GM21528 (cell line): Measurements from ENCODE around the gene GFRA4.

Experiments
- ATAC-seq: cut with Tn5 transposase; IDR thresholded peaks from one replicate; pipeline ENCODE4 v1.9.1; 2021; ENCODE audit warnings: mild to moderate bottlenecking, moderate library complexity; ENCODE audit not compliant: unreplicated experiment, low FRiP score

Gene GFRA4

DNA sequence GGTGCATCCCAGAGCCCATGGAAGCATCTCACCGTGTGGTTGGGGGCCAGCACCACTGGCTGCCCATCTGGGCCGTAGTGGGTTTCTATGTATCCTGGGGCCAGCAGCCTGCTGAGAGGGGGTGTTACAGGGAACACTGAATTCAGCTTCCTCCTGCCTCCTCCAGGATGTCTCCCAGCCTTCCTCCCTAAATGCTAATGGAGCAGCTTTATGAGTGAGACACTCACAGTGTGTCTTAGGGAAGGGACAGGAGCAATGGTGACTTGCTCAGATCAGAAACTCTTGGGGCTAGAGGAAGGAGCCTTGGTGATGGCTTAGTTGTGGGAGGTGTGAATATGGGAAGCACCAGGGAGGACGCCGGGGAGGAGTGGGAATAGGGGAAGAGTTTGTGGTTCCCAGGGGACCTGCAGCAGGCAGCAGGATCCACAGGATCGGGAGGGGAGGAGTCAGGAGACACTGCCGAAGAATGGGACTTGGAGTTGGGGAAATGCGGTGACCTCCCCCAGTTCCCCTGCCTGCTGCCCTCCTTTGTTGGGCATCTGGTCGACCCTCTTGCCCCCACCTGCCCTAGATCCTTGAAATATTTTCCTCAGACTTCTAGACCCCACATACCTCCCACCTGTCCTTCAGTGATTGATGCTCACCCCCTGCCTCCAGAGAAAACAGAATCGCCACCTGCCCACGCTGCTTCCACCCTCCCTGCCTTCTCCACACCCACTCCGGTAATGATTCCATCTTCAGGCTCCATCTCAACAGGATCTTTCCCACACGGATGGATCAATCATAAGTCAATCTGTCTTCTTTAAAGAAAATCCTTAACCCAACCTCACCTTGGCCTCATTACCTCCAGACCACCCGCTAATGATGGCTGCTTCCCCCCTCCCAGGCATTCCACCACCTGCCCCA, 12.0 kb upstream of the GFRA4 start:
- ATAC-seq = no peak

DNA sequence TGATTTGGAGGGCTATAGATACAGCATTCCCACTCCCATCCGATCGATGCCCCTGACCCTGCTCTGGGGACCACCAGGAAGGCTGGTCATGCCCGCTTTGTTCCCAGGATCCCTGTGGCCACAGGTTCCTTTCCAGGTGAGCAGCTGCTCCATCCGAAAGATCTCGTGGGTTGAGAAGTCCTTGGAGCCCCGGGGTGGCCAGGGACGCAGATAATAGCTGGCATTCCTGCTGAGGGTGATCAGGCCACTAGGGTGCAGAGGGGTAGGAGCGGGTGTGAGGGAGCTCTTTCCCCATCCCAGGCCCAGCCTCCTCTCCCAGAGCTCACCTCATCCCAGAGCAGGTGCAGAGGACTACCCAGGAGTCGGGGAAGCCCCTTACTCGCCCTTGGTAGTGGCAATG, 11.2 kb upstream of the GFRA4 start:
- no peak for ATAC-seq

DNA sequence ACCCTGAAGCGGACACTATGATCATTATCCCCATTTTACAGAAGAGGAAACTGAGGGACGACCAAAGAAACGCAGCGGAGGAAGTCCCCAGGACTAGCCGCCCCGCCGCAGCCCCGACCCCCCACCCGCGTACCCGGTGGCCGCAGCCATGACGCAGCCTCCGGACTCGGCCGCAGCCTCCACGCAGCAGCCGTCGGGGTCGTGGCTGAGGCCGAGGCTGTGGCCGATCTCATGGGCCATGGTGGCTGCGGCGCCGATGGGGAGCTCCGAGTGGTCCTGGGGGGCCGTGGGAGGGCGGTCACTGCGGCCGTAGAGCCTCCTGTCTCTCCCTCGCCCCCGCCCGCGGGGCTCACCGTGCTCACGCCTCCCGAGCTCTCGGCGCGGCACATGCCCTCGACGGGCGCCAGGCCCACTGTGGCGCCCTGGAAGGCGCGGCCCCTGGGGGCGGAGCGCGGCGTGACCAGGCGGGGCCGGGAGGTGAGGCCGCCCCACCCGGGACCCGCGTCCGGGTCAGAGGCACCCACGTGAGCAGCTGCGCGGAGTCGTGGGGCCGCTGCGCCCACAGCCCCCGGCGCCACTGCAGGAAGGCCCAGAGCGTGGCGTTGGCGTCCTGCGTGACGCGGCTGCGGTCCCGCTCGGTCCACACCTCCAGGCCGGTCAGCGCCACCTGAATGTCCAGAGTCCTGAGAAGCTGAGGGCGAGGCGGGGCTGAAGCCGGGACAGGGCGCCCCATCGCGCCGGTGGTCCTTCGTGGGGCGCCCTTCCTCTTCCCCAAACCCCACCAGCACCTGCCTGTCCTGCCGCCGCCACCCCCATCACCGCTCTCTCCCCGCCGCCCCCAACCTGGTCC, 10.2 kb upstream of the GFRA4 start:
- ATAC-seq = no peak

DNA sequence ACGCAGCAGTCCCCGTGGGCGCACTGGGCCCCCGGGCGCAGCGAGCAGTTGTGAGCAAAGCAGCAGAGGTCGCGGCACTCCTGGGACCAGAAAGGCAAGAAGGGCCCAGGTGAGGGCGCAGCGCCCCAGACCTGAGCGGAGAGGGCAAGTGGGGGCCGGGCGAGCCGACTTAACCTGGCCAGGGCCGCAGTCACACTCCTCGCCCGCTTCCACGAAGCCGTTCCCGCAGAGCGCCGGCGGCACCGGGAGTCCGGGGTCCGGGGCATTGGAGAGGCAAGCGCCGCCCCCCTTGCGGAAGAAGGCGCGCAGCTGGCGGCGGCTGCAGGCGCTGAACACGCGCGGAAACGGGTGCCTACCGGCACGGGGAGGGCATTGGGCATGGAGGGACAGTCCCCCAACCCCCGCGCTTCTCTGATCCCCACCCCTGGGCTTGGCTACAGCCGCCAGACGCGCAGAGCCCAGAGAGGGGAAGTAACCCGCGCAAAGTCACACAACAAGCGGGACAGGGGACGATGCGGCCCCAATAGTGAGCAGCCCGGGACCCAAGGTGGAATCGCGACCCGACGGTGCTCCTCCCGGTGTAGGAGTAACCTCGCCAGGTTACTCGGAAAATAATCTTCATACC, 9.5 kb upstream of the GFRA4 start:
- ATAC-seq = no peak

DNA sequence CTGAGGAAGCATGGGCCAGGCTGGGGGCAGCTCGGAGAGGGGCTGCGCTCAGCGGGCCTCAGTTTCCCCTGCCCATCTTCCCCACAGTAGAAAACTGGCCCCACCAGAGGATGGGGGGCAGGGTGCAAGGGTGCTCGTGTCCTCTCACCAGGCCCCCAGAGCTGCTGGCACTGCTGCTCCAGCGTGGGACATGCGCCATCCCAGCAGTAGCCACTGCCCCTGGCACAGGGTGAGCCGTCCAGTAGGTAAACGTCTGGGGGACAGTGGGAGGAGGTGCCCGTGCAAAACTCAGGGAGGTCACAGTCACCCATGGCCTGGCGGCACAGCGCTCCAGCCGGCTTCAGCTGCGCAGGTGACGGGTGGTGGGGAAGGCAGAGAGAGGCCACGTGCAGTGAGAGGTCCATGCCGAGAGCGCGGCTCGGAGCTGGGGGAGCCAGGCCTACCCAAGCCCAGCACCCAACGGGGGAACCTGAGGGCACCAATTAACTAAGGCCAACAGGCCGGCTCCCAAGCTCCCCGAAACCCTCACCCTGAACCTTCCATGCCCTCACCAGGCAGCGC, 8.9 kb upstream of the GFRA4 start:
- no peak for ATAC-seq

DNA sequence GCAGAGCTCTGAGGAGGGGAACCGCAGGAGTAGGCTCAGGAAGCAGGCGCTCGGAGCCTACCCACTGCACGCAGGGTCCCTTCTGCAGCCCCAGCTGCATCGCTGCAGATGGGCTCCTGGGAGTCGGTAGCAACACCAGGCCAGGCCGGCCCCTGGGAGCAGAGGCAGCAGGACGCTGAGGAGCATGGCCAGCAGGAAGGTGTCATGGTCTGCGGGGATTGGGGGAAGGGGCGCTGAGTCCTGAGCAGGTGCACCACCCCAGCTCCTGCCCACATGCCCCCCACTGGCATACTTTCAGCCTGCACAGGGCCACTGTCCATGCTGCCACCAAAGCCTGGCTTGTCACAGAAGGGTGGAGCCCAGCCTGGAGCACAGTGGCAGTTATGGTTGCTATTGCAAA, 7.7 kb upstream of the GFRA4 start:
- no peak for ATAC-seq

DNA sequence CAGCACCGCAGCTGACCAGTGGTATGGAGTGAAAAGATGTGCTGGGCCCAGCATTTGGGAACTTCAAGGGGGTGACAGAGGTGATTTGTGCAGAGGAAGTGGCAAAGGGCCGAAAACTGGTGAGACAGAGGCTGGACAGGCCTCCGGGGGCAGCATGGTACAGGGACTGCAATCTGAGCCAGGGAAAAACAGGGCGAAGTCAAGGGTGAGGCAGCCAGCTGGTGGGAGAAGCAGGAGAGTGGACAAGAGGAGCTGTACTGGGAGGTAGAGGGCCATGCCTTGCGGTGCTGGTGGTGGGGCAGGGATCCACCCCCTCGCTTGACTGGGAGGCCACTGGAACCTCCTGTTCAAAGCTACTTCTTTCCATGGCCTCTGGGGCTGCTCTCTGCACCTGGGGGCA, 7.3 kb upstream of the GFRA4 start:
- no peak for ATAC-seq

DNA sequence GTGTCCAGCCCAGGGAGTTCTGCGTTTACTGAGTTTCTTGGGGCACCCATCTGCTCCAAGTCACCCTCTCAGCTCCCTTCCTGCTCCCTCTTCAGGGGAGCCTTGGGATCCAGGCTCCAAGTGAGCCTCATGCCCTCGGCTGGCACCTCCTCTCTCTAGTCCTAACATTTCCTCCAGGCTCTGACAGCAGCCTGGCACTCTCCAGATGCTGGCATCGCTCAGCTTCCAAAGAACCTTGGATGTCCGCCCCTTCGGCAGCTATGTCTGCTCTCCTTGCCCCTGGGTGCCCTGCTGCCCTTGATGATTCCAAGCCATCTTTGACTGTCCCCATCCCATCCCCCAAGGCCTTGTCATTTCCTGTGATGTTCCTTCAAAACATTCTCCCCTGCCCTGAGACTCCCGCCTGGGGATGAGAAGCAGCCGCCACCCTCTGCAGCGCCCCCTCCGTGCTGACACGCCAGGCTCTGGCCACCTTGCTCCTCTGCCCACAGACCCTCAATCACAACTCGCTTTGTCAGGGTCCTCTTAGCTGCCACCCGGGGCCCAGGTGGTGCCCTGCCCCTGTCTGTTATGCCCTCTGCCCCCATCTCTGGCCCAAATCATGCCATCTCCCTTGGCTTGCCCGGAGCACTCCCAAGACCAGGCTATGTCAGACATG, 6.6 kb upstream of the GFRA4 start:
- ATAC-seq = no peak

DNA sequence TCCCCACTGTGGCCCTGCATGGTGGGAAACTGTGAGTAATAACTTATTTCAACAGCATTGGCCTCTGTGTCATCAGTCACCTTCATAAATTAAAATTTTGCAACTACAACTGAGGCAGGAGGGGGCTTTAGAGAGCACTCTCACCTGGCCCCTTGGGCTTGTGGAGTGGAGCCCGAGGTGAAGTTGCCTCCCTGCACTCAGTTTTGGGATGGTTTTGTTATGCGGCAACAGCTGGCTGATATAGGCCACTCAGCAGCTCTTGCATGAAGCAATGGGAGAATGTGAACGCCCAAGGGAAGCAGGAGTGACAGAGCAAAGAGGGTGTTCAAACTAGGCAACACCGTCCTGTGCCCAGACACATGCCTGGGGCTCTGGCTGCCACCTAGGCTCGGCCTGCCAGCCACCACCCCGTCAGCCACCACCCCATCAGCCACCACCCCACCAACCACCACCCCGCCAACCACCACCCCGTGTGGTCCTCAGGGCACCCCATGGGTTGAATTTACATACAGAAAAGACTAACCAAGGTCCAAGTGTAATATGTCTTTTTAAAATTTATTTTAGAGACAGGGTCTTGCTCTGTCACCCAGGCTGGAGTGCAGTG, 4.3 kb upstream of the GFRA4 start:
- ATAC-seq = no peak

DNA sequence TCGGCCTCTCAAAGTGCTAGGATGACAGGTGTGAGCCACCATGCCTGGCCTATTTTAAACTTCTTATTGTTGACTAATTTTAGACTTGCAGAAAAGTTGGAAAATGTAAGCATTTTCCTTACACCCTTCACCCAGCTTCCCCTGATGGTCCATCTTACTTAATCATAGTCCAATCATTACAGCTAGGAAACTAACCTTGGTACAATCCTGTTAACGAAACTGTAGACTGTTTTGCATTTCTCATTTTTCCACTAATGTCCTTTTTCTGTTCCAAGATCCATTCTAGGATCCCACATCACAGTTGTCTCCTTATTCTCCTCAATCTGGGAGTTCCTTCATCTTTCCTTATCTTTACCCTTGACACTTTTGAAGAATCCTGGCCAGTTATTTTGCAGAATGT, 659 bp upstream of the GFRA4 start:
- ATAC-seq = no peak

DNA sequence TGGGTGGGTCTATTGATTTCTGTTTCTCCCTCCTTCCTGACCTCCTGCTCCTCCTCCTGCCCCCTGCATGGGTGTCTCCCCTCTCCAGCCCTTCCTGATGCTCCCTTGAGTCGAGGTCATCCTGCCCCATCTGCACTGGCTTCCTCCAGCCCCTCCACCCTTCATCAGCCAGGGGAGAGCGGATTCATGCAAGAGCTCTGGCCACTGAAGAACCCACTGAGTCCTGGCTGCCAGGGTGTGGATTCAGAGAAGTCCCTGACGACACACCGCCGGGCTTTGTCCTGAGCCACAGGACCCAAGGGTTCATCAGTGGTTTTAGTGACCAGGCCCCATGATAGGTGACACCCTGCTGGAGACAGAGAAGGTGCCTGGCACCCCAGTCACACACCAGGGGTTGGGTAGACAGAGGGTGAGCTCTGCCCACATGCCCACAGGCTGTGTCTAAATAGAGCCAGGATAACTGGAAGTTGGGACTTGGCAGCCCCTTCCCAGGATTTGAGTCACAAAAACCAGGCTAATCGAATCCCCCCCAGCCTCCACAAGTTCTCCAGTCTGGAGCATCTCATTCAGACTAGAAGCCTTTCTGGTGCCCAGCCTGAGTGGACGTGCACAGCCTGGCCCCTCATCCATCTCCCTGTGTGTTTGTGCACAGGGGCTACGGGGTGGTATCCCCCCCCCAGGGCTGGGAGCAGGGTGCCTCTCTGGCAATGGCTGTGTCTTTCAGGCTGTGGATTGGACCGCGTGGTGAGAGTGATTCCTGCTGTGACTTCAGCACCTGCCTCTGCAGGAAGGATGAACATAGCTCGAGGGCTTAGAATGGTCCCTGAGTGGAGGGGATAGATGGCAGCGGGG, 1.2 kb downstream of the GFRA4 start:
- no peak for ATAC-seq

DNA sequence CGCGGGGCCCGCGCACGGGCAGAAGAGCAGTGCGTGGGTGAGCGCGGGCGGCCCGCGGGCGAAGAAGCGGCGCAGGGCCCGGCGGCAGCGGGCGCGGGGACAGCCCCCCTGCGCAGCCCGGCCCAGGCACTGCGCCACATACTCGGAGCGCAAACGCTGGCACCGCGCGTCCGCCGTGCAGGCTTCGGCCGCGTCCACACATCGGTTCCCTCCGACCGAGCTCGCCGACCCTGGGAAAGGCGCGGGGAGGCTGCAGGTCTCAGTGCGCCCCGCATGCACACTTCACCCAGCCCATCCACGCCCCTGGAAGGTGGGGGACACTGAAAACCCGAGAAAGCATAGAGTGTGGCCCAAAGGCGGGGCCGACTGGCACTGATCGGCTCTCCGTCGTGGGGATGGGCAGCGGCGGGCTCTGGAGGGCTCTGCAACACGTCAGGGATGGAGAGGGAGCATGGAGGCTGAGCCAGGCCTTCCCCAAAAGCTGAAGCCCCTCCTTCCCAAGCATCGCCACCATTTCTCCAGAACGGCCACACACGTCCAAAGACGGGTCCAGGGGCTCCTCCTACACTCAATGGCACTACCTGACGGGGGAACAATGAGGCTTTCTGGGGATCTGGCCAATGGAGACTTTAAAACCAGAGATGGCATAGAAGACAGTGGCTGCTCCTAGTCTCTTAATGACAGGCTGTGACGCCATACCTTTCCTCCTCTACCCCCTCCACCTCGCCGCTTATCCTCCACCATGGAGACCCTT, 2.0 kb downstream of the GFRA4 start:
- ATAC-seq = no peak

DNA sequence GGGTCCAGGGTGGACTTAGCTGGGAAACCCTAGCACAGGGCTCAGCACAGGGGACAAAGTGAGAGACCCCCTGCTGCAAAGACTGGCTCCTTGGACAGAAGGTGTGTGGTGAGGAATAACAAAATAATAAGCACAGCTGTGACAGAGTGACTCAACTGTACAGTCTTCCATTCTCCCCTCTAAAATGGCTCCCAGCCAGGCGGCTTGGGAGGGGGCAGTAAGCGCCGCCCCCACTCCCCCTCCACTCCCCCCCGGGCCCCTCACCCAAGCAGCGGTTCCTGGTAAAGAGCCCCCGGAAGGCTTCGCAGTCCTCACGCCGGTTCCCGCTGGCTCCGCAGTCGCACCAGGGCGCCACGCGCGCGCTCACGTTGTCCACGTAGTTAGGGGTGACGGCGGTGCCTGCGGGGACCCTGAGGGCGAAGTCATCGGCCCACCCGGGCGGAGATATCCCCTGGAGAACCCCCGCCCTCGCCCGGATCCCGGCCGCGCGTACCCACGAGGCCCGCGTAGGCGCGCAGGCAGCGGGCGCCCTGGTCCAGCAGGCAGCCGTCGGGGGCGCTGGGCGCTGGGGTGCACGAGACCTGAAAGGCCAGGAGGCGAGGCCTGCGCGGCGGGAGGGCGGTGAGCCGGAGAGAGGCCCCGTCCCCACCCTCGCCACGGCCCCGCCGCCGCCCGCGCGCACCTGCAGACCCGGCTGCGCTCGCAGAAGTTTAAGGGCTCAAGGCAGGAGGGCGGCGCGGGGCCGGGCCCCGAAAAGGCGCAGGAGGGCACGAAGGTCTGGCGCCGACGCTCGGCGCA, 2.7 kb downstream of the GFRA4 start:
- ATAC-seq = no peak

DNA sequence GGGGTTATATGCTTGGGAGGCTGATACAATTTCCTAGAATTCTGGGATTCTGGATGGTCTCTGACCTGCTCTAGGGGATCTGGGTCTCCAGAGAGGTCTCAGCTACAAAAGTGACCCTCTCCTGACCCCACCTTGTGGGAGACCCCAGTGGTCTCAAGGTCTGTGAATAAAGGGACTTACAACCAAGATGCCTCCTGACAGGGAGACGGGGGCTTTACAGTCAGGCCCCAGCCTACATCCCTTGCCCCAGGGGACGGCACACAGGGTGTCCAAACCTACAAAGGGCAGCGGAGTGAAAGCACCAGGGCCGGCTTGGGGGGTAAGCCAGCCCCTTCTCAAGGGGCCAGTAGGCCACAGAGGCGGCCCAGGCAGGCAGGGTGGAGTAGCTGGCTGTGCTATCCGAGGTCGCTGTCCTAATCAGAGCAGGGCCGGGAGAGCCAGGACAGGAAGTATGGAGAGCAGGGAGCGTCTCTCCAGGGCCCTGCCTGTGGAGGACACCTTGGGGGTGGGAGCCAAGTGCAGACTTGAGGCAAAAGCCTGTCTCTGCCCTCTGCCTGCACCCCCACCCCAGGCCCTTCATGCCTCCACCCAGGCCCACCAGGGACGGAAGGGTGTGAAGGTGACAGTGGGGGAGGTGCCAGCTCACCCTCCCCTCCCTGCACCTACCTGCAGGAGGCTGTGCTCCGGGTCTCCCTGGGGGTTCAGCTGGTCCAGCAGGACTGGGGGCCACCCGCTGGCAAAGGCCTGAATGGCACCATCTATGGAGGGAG, 3.5 kb downstream of the GFRA4 start:
- no peak for ATAC-seq

DNA sequence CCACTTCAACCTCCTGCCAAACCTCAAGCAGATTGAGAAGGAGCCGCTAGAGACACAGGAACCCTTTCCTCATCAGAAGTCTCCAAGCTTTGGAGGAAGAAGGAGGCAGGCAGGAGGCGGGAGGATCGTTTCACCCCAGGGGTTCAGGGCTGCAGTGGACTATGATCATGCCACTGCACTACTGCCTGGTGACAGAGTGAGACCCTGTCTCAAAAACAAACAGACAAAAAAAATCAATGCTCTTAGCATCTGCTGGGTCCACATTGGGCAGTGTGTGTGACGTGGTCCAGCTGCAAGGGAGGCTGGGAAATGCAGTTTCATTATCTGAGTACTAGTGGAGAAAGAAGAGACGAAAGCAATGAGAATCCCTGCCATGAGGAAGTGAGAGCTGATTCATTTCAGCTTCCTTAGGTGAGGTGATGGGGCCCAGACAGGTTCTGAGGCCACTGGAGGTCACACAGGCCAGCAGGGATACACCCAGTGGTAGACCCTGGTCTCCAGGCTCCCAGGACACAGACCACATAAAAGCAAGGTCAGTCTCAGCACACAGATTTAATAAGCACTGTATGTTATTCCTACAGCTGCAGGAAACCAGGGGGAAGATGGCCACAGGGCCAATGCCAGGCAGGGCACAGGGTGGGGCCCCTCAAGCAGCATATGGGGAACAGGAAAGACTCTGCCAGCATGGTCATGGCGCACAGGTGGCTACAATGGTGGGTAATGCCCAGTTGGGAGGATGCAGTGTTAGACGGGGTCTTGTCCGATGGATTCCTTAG, 4.3 kb downstream of the GFRA4 start:
- peak; percentile 85 for ATAC-seq
